HG03439 (cell line): ENCODE results near the gene OR2AT4.

Experiments
- ATAC-seq: cut with Tn5 transposase; IDR thresholded peaks from one replicate; pipeline ENCODE4 v1.9.1; 2021; ENCODE audit warnings: mild to moderate bottlenecking, moderate library complexity; ENCODE audit not compliant: unreplicated experiment

Gene OR2AT4

DNA sequence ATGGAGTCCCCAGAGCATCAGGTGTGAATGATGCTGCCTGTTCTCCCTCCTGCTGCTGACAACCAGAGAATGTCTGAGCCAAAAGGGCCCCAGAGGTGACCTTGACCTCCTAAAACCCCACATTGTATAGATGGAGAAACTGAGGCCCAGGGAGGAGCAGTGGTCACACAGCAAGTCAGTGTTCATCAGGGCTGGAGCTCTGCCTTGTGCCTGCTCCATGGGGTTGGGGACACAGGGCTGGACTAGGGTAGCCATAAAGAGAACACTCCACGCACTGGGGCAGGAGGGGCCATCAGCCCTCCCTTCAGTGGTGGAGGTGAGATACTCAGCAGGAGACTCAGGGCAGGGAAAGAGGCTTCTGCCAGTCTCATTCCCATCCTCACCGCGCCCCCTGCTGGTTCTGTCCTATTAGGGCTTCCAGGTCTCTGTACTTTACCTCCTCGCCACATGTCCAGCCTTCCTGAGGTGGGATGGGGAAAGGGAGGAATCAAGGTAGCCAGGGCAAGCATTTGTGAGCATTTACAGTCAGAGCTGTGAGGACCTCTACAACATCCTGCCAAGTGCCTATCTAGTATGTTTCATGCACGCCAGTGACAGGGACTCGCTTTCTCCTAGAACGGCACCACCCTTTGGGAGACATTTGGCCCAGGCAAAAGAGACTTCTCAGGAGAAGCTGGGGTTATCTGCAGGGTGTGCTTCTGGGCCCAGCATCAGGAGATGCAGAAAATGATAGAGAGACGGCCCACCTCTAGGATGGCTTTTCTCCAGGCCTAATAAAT is 64.7 kb downstream of the OR2AT4 start:
- ATAC-seq: no peak
